ENCODE measurements around the gene KAT5.
"Not testable (repeated sequence)": the region's sequence is repeated elsewhere in the genome, so short reads cannot be mapped to it uniquely, and the experiment has no call there.

Gene KAT5

GRCh38 chr11:65710421-65710820 is 1.6 kb upstream of the KAT5 start:
- no peak for DNase-seq

- DNase-seq = no peak
These were observed 603 bp downstream of the KAT5 start for GRCh38 chr11:65712633-65713076.

- no peak for DNase-seq
These were observed 1.3 kb downstream of the KAT5 start for GRCh38 chr11:65713212-65713969.

GRCh38 chr11:65714433-65714832 is 2.4 kb downstream of the KAT5 start:
- no peak for DNase-seq

GRCh38 chr11:65716302-65716701 is 4.2 kb downstream of the KAT5 start:
- DNase-seq = no peak

- no peak for DNase-seq
These were observed 4.8 kb downstream of the KAT5 start for GRCh38 chr11:65716774-65717405.

GRCh38 chr11:65717906-65718305 is 5.9 kb downstream of the KAT5 start:
- DNase-seq = no peak

- DNase-seq = no peak
These were observed 6.5 kb downstream of the KAT5 start for GRCh38 chr11:65718531-65718930.

- DNase-seq = no peak
These were observed 7.0 kb downstream of the KAT5 start for GRCh38 chr11:65718964-65719492.

GRCh38 chr11:65719871-65720210 is 7.8 kb downstream of the KAT5 start:
- DNase-seq = no peak

- peak; percentile 68 for DNase-seq
These were observed 8.3 kb downstream of the KAT5 start, which contains the start of gene RNASEH2C for GRCh38 chr11:65720211-65720934. Gene RNASEH2C (minus strand): TSS chr11:65720798. CDS start chr11:65720758, 40 bp downstream.

GRCh38 chr11:65722261-65722660 is 10.2 kb downstream of the KAT5 start:
- no peak for DNase-seq

GRCh38 chr11:65726660-65727059 is 14.6 kb downstream of the KAT5 start:
- DNase-seq = no peak

- no peak for DNase-seq
These were observed 15.8 kb downstream of the KAT5 start for GRCh38 chr11:65727865-65728264.

- no peak for DNase-seq
These were observed 18.4 kb downstream of the KAT5 start for GRCh38 chr11:65730461-65730860.

- not testable (repeated sequence) for DNase-seq
These were observed 23.1 kb downstream of the KAT5 start for GRCh38 chr11:65735111-65735510.

GRCh38 chr11:65736810-65737209 is 24.8 kb downstream of the KAT5 start:
- no peak for DNase-seq

- DNase-seq = no peak
These were observed 27.0 kb downstream of the KAT5 start for GRCh38 chr11:65739022-65739421.

- no peak for DNase-seq
These were observed 29.1 kb downstream of the KAT5 start for GRCh38 chr11:65741185-65741584.

- no peak for DNase-seq
These were observed 30.3 kb downstream of the KAT5 start for GRCh38 chr11:65742353-65742752.

GRCh38 chr11:65743681-65744025 is 31.6 kb downstream of the KAT5 start:
- DNase-seq = no peak

GRCh38 chr11:65744026-65744698 is 32.1 kb downstream of the KAT5 start:
- DNase-seq = no peak

- no peak for DNase-seq
These were observed 32.6 kb downstream of the KAT5 start for GRCh38 chr11:65744699-65745042.

Measured in NCI-H1694 (cell line).